C4-2B (cell line): Measurements from ENCODE around the gene DCP1B.

Experiments
- H3K27ac ChIP-seq: fragments of 450-650 bp; 2 replicates; pipeline ENCODE4 v1.5.1; 2017
- CTCF ChIP-seq: fragments of 450-650 bp; conservative IDR thresholded peaks from 2 replicates; pipeline ENCODE4 v1.5.1; 2017; ENCODE audit warnings: mild to moderate bottlenecking
- ZFX ChIP-seq: fragments of 450-650 bp; IDR thresholded peaks from 2 replicates; pipeline ENCODE4 v1.6.1; 2017

DCP1B gene

GRCh38 chr12:2029851-2030250, 25.6 kb upstream of the DCP1B start:
- H3K27ac ChIP-seq, result no peak overlapping the region
- no peak for TF ChIP-seq CTCF
- TF ChIP-seq ZFX, result no peak

- no peak for TF ChIP-seq CTCF
- no peak for TF ChIP-seq ZFX
- no peak overlapping the region for H3K27ac ChIP-seq
Measured at GRCh38 chr12:2027351-2027750, 23.1 kb upstream of the DCP1B start.

- no peak for TF ChIP-seq ZFX
- TF ChIP-seq CTCF, result no peak
- H3K27ac ChIP-seq, result no peak overlapping the region
Measured at GRCh38 chr12:2023365-2023764, 19.1 kb upstream of the DCP1B start.

GRCh38 chr12:2020511-2020910, 16.3 kb upstream of the DCP1B start:
- TF ChIP-seq ZFX, result no peak
- TF ChIP-seq CTCF, result no peak
- H3K27ac ChIP-seq, result no peak overlapping the region

- no peak overlapping the region for H3K27ac ChIP-seq
- no peak for TF ChIP-seq CTCF
- no peak for TF ChIP-seq ZFX
Measured at GRCh38 chr12:2019126-2019525, 14.9 kb upstream of the DCP1B start.

GRCh38 chr12:2018391-2018790, 14.1 kb upstream of the DCP1B start:
- TF ChIP-seq CTCF, result no peak
- no peak for TF ChIP-seq ZFX
- no peak overlapping the region for H3K27ac ChIP-seq

GRCh38 chr12:2017546-2018337, 13.5 kb upstream of the DCP1B start:
- H3K27ac ChIP-seq, result no peak overlapping the region
- TF ChIP-seq CTCF (no peak), ZFX (no peak)
